Karpas-422 (cell line): ENCODE results near the gene NLRP1. TPM values are rescaled to one million over a fixed set of nuclear protein-coding genes. Genes with fewer than 3 reads are reported as not detected.

ENCODE experiments used
- DNase-seq: peaks from one replicate; pipeline ENCODE4 v3.0.0-alpha.2; 2015
- H2AFZ ChIP-seq: fragments of 200-600 bp; sonication (generic); 2 replicates; pipeline ENCODE4 v1.6.1; 2014; ENCODE audit warnings: antibody characterized with exemption, low read length, mixed read lengths
- H3K27ac ChIP-seq: fragments of 200-600 bp; sonication (generic); 2 replicates; pipeline ENCODE4 v1.5.1; 2014; ENCODE audit warnings: mild to moderate bottlenecking, low read length, moderate library complexity
- H3K27me3 ChIP-seq: fragments of 200-600 bp; sonication (generic); 2 replicates; pipeline ENCODE4 v1.6.1; 2014; ENCODE audit warnings: low read length, mixed read lengths
- H3K36me3 ChIP-seq: fragments of 200-600 bp; sonication (generic); 2 replicates; pipeline ENCODE4 v1.6.1; 2014; ENCODE audit warnings: low read length, mixed read lengths; ENCODE audit not compliant: insufficient read depth
- H3K4me1 ChIP-seq: fragments of 200-600 bp; sonication (generic); 2 replicates; pipeline ENCODE4 v1.6.1; 2014; ENCODE audit warnings: mild to moderate bottlenecking, low read length, mixed read lengths
- H3K4me2 ChIP-seq: fragments of 200-600 bp; sonication (generic); 2 replicates; pipeline ENCODE4 v1.6.1; 2014; ENCODE audit warnings: low read length, low read depth, mild to moderate bottlenecking; ENCODE audit not compliant: poor library complexity, severe bottlenecking
- H3K4me3 ChIP-seq: fragments of 200-600 bp; sonication (generic); 2 replicates; pipeline ENCODE4 v1.5.1; 2014; ENCODE audit warnings: mild to moderate bottlenecking, antibody characterized with exemption, low read length, mixed read lengths
- H3K79me2 ChIP-seq: fragments of 200-600 bp; sonication (generic); 2 replicates; pipeline ENCODE4 v1.6.1; 2014; ENCODE audit warnings: mild to moderate bottlenecking, low read length, mixed read lengths
- H3K9ac ChIP-seq: fragments of 200-600 bp; sonication (generic); 2 replicates; pipeline ENCODE4 v1.6.0; 2014; ENCODE audit warnings: low read length
- H3K9me2 ChIP-seq: fragments of 200-600 bp; sonication (generic), shearing (Covaris generic); replicated peaks from 2 replicates; pipeline ENCODE4 v1.6.0; 2014; ENCODE audit warnings: mild to moderate bottlenecking, low read length, moderate library complexity; ENCODE audit not compliant: insufficient read depth
- H3K9me3 ChIP-seq: fragments of 300-700, 200-600 bp; sonication (generic); 2 replicates; pipeline ENCODE4 v1.6.1; 2014; ENCODE audit warnings: low read length, mixed read lengths
- H4K20me1 ChIP-seq: fragments of 200-600 bp; sonication (generic); 2 replicates; pipeline ENCODE4 v1.6.1; 2014; ENCODE audit warnings: mild to moderate bottlenecking, antibody characterized with exemption, low read length, low read depth; ENCODE audit not compliant: insufficient read depth
- total RNA-seq: library from RNA; depleted of rRNA; stranded (reverse); fragments of >200 nt; shearing (Covaris generic); gene quantifications from 2 replicates; pipeline ENCODE4 v1.2.3, GENCODE V29; 2014; ENCODE audit warnings: low replicate concordance; rRNA removed

Gene NLRP1
- total RNA-seq: 1.2 and 1.5 TPM in 2 replicates

- H2AFZ ChIP-seq: no peak within 1 kb of the TSS
- H3K4me3 ChIP-seq: no peak within 1 kb of the TSS
- H3K36me3 ChIP-seq: no peaks in the 10 kb centered on the region
- no peak within 1 kb of the TSS for H3K27ac ChIP-seq
- H3K9ac ChIP-seq: peak within 1 kb of the TSS; percentile 35; the same call in 1 of the 2 replicates
- 0 out of 2 replicates have a peak, but pooled peaks cover 3% of the 10 kb centered on the region for H4K20me1 ChIP-seq
- H3K9me2 ChIP-seq: no peaks in the 10 kb centered on the region
- no peaks in the 10 kb centered on the region for H3K9me3 ChIP-seq
- H3K4me1 ChIP-seq: peaks cover 14% of the 10 kb centered on the region
- no peak within 1 kb of the TSS for H3K4me2 ChIP-seq
- DNase-seq: peak; percentile 87
- no peaks in the 10 kb centered on the region for H3K27me3 ChIP-seq
- H3K79me2 ChIP-seq: no peaks in the 10 kb centered on the region
These were observed at the start of gene NLRP1 for GRCh38 chr17:5584383-5585286. NLRP1 (minus strand) TSS chr17:5584509; CDS start chr17:5583957, 552 bp downstream.

GRCh38 chr17:5631958-5632590, 47.8 kb upstream of the NLRP1 start:
- no peak overlapping the region for H3K4me2 ChIP-seq
- H4K20me1 ChIP-seq: no peaks in the 10 kb centered on the region
- no peaks in the 10 kb centered on the region for H3K4me1 ChIP-seq
- no peaks in the 10 kb centered on the region for H3K27me3 ChIP-seq
- H2AFZ ChIP-seq: no peak overlapping the region
- H3K9ac ChIP-seq: no peak overlapping the region
- H3K9me2 ChIP-seq: no peaks in the 10 kb centered on the region
- H3K36me3 ChIP-seq: no peaks in the 10 kb centered on the region
- H3K4me3 ChIP-seq: no peak overlapping the region
- no peaks in the 10 kb centered on the region for H3K9me3 ChIP-seq
- DNase-seq: no peak
- H3K79me2 ChIP-seq: no peaks in the 10 kb centered on the region
- H3K27ac ChIP-seq: no peak overlapping the region

GRCh38 chr17:5630434-5630833, 46.1 kb upstream of the NLRP1 start:
- H3K4me2 ChIP-seq: no peak overlapping the region

GRCh38 chr17:5629128-5629527, 44.8 kb upstream of the NLRP1 start:
- Histone ChIP-seq H2AFZ (no peak overlapping the region), H3K27me3 (no peaks in the 10 kb centered on the region), H3K79me2 (no peaks in the 10 kb centered on the region), H3K36me3 (no peaks in the 10 kb centered on the region), H3K27ac (no peak overlapping the region), H3K9me3 (no peaks in the 10 kb centered on the region), H4K20me1 (no peaks in the 10 kb centered on the region), H3K4me1 (no peaks in the 10 kb centered on the region), H3K9ac (no peak overlapping the region), H3K4me3 (no peak overlapping the region), H3K9me2 (no peaks in the 10 kb centered on the region), H3K4me2 (no peak overlapping the region)
- no peak for DNase-seq

More at GRCh38 chr17:5630434-5630833, 46.1 kb upstream of the NLRP1 start:
- H4K20me1 ChIP-seq: no peaks in the 10 kb centered on the region
- no peak overlapping the region for H3K4me3 ChIP-seq
- no peak overlapping the region for H2AFZ ChIP-seq
- DNase-seq: no peak
- H3K9ac ChIP-seq: no peak overlapping the region
- H3K36me3 ChIP-seq: no peaks in the 10 kb centered on the region
- no peaks in the 10 kb centered on the region for H3K4me1 ChIP-seq
- no peaks in the 10 kb centered on the region for H3K9me2 ChIP-seq
- H3K9me3 ChIP-seq: no peaks in the 10 kb centered on the region
- no peaks in the 10 kb centered on the region for H3K27me3 ChIP-seq
- H3K79me2 ChIP-seq: no peaks in the 10 kb centered on the region
- H3K27ac ChIP-seq: no peak overlapping the region

- no peaks in the 10 kb centered on the region for H4K20me1 ChIP-seq
- H3K9ac ChIP-seq: no peak overlapping the region
- no peaks in the 10 kb centered on the region for H3K4me1 ChIP-seq
- no peaks in the 10 kb centered on the region for H3K27me3 ChIP-seq
- H3K4me3 ChIP-seq: no peak overlapping the region
- H2AFZ ChIP-seq: no peak overlapping the region
- H3K79me2 ChIP-seq: no peaks in the 10 kb centered on the region
- no peaks in the 10 kb centered on the region for H3K36me3 ChIP-seq
- no peak for DNase-seq
- no peak overlapping the region for H3K4me2 ChIP-seq
- H3K9me2 ChIP-seq: no peaks in the 10 kb centered on the region
- H3K27ac ChIP-seq: no peak overlapping the region
- H3K9me3 ChIP-seq: no peaks in the 10 kb centered on the region
These were observed 44.0 kb upstream of the NLRP1 start for GRCh38 chr17:5628262-5628661.

- H2AFZ ChIP-seq: no peak overlapping the region
- H3K9ac ChIP-seq: no peak overlapping the region
- H3K79me2 ChIP-seq: no peaks in the 10 kb centered on the region
- H3K27me3 ChIP-seq: no peaks in the 10 kb centered on the region
- no peak overlapping the region for H3K4me2 ChIP-seq
- DNase-seq: no peak
- no peaks in the 10 kb centered on the region for H3K4me1 ChIP-seq
- no peaks in the 10 kb centered on the region for H3K36me3 ChIP-seq
- no peaks in the 10 kb centered on the region for H3K9me3 ChIP-seq
- H4K20me1 ChIP-seq: no peaks in the 10 kb centered on the region
- no peak overlapping the region for H3K27ac ChIP-seq
- no peaks in the 10 kb centered on the region for H3K9me2 ChIP-seq
- H3K4me3 ChIP-seq: no peak overlapping the region
These were observed 39.9 kb upstream of the NLRP1 start for GRCh38 chr17:5624211-5624610.

- Histone ChIP-seq H3K9me3 (no peaks in the 10 kb centered on the region), H3K4me3 (no peak overlapping the region), H3K4me2 (no peak overlapping the region), H3K9me2 (no peaks in the 10 kb centered on the region), H4K20me1 (no peaks in the 10 kb centered on the region), H3K9ac (no peak overlapping the region), H3K27me3 (no peaks in the 10 kb centered on the region), H3K79me2 (no peaks in the 10 kb centered on the region), H3K36me3 (no peaks in the 10 kb centered on the region), H3K27ac (no peak overlapping the region), H2AFZ (no peak overlapping the region), H3K4me1 (no peaks in the 10 kb centered on the region)
- no peak for DNase-seq
These were observed 37.4 kb upstream of the NLRP1 start for GRCh38 chr17:5621729-5622128.

- no peak for DNase-seq
- Histone ChIP-seq H4K20me1 (no peaks in the 10 kb centered on the region), H3K9me3 (no peaks in the 10 kb centered on the region), H3K9me2 (no peaks in the 10 kb centered on the region), H3K9ac (no peak overlapping the region), H2AFZ (no peak overlapping the region), H3K4me3 (no peak overlapping the region), H3K36me3 (no peaks in the 10 kb centered on the region), H3K79me2 (no peaks in the 10 kb centered on the region), H3K27me3 (no peaks in the 10 kb centered on the region), H3K27ac (no peak overlapping the region), H3K4me2 (no peak overlapping the region), H3K4me1 (no peaks in the 10 kb centered on the region)
These were observed 36.7 kb upstream of the NLRP1 start for GRCh38 chr17:5621026-5621425.
